K562 (cell line): Measurements from ENCODE around the gene ABCA7. TPM values are rescaled to one million over a fixed set of nuclear protein-coding genes. Genes with fewer than 3 reads are reported as not detected.
A peak's percentile ranks its signal among the peaks of the same experiment; 100 is the strongest.

Source experiments
- ATAC-seq: fragments of 200-7000 bp; cut with Tn5 transposase; 3 replicates; pipeline ENCODE4 v1.9.1; 2020; ENCODE audit warnings: moderate library complexity
- BruUV-seq: library from RNA; stranded (reverse); fragments of 400-500 nt; replicated peaks from 2 replicates; lab custom pipeline; 2021; lab: Mats Ljungman, UMichigan
- CTCF ChIA-PET: fragments of 300-600 bp; formaldehyde crosslinking; extraction: SDS; loops from one replicate; lab custom pipeline; 2021; ENCODE audit warnings: low intra/inter-chr PET ratio; lab: Yijun Ruan, JAX
- POLR2A ChIA-PET: fragments of 300-600, 350-650 bp; sonication (Branson Sonifier 250); formaldehyde crosslinking; extraction: SDS; loops from one replicate; lab custom pipeline; 2021; ENCODE audit warnings: antibody characterized with exemption, inconsistent platforms; lab: Yijun Ruan, JAX
- DNase-seq, 4 experiments: peaks; one replicate each; pipeline versions ENCODE4 v3.0.0 to v3.0.0-alpha.2; 2011 to 2018; ENCODE audit warnings: low spot score in 3 of 4, mixed read lengths in 3 of 4; ENCODE audit errors: extremely low read depth in 1 of 4
- FAIRE-seq: peaks from 2 replicates; lab custom pipeline; 2011; peaks lifted over from hg19 to GRCh38; lab: Jason Lieb, UNC
- H2AFZ ChIP-seq: 2 replicates; pipeline ENCODE4 v1.6.0; 2011; ENCODE audit warnings: low read depth, low read length, control low read depth, inconsistent platforms
- H3K27ac ChIP-seq: fragments of 200-600 bp; 3 replicates; pipeline ENCODE4 v1.8.0; 2011; ENCODE audit warnings: low read depth, mild to moderate bottlenecking, control low read depth, inconsistent platforms, low read length, moderate library complexity, mixed read lengths; ENCODE audit errors: extremely low read depth
- H3K27me3 ChIP-seq, 2 experiments: fragments of 300-600 bp in 1 of 2; 2 replicates in 1 of 2; 3 replicates in 1 of 2; pipeline versions ENCODE4 v1.6.0 to v1.8.0; 2011; ENCODE audit warnings: inconsistent platforms in 2 of 2, low read length in 2 of 2, mild to moderate bottlenecking in 1 of 2, mixed read lengths in 1 of 2, moderate library complexity in 1 of 2; ENCODE audit not compliant: control insufficient read depth in 2 of 2, insufficient read depth in 2 of 2
- H3K36me3 ChIP-seq: fragments of 300-600 bp; 3 replicates; pipeline ENCODE4 v1.8.0; 2011; ENCODE audit warnings: mild to moderate bottlenecking, low read length, inconsistent platforms; ENCODE audit not compliant: control insufficient read depth, insufficient read depth
- H3K4me1 ChIP-seq, 2 experiments: fragments of 200-600 bp in 1 of 2; replicated peaks in 1 of 2; 2 replicates in 1 of 2; 3 replicates in 1 of 2; pipeline versions ENCODE4 v1.5.1 to v1.8.0; 2011; ENCODE audit warnings: inconsistent platforms in 2 of 2, low read length in 2 of 2, mild to moderate bottlenecking in 1 of 2, mixed read lengths in 1 of 2, moderate library complexity in 1 of 2; ENCODE audit not compliant: control insufficient read depth in 2 of 2, insufficient read depth in 2 of 2
- H3K4me2 ChIP-seq: 2 replicates; pipeline ENCODE4 v1.6.1; 2011; ENCODE audit warnings: low read length, control low read depth, inconsistent platforms, mixed read lengths; ENCODE audit not compliant: insufficient read depth
- H3K4me3 ChIP-seq: fragments of 200-600 bp; sonication (generic), shearing (Covaris generic); 2 replicates; pipeline ENCODE4 v1.5.1; 2016; ENCODE audit warnings: control low read depth, inconsistent platforms
- H3K79me2 ChIP-seq: fragments of 200-600 bp; 3 replicates; pipeline ENCODE4 v1.8.0; 2011; ENCODE audit warnings: low read length, inconsistent platforms; ENCODE audit not compliant: control insufficient read depth, insufficient read depth
- H3K9ac ChIP-seq, 2 experiments: 2 replicates each; pipeline versions ENCODE4 v1.6.0 to v1.6.1; 2011; ENCODE audit warnings: low read depth in 2 of 2, low read length in 2 of 2, control low read depth in 1 of 2, inconsistent platforms in 1 of 2, mild to moderate bottlenecking in 1 of 2, mixed read lengths in 1 of 2; ENCODE audit not compliant: insufficient read depth in 1 of 2
- H3K9me1 ChIP-seq: one replicate; pipeline ENCODE4 v1.6.0; 2011; ENCODE audit warnings: inconsistent platforms, mild to moderate bottlenecking, low read length, moderate library complexity; ENCODE audit not compliant: control insufficient read depth, insufficient read depth
- H3K9me3 ChIP-seq: replicated peaks from 2 replicates; pipeline ENCODE4 v1.5.1; 2011; ENCODE audit warnings: low read depth, low read length, inconsistent platforms; ENCODE audit not compliant: control insufficient read depth, insufficient read depth
- H4K20me1 ChIP-seq: replicated peaks from 2 replicates; pipeline ENCODE4 v1.6.1; 2011; ENCODE audit warnings: low read length, inconsistent platforms, mixed read lengths; ENCODE audit not compliant: control insufficient read depth, insufficient read depth
- ILK ChIP-seq: fragments of 450-650 bp; IDR thresholded peaks from 2 replicates; pipeline ENCODE4 v1.6.1; 2016; ENCODE audit warnings: missing genetic modification characterization, low read depth, mild to moderate bottlenecking, missing compliant biosample characterization, moderate library complexity, borderline replicate concordance
- MAX ChIP-seq: sonication (generic); formaldehyde crosslinking; IDR thresholded peaks from 2 replicates; pipeline ENCODE4 v1.9.0; 2022; ENCODE audit warnings: mild to moderate bottlenecking, missing genetic modification reagents
- MNT ChIP-seq, 2 experiments: fragments of 450-650 bp; conservative IDR thresholded peaks; 2 replicates each; pipeline ENCODE4 v1.6.1; 2017; ENCODE audit warnings: mild to moderate bottlenecking in 2 of 2, moderate library complexity in 2 of 2
- POLR2A ChIP-seq: fragments of 450-650 bp; conservative IDR thresholded peaks from 2 replicates; pipeline ENCODE4 v1.6.1; 2016
- POLR2G ChIP-seq: fragments of 200-400 bp; formaldehyde crosslinking; IDR thresholded peaks from 2 replicates; pipeline ENCODE4 v1.6.1; 2017; ENCODE audit warnings: low read depth, mild to moderate bottlenecking, antibody characterized with exemption, low read length, moderate library complexity
- SPI1 ChIP-seq: IDR thresholded peaks from 2 replicates; pipeline ENCODE4 v1.6.1; 2011; ENCODE audit warnings: low read depth, low read length, control low read depth, borderline replicate concordance
- WGBS: fragments of 100-300 bp; shearing (Covaris generic); methylation state at CpG from one replicate; pipeline ENCODE4 v1.1.6; 2016; ENCODE audit warnings: low coverage, mixed read lengths; ENCODE audit not compliant: insufficient coverage; ENCODE audit errors: missing lambda C conversion rate; 5-methylcytosine and 5-hydroxymethylcytosine counted together
- in situ Hi-C: fragments of 300-500 bp; cut with MboI; formaldehyde crosslinking; loops from 4 replicates; pipeline ENCODE4 v1.15.0; 2018; ENCODE audit warnings: inconsistent platforms, mixed read lengths
- intact Hi-C: fragments of 100-400 bp; cut with micrococcal nuclease; formaldehyde crosslinking; loops from 2 replicates; pipeline ENCODE4 v1.14.2; 2022
- polyA plus RNA-seq, 8 experiments: library from polyadenylated mRNA; depleted of rRNA in 4 of 8; stranded (reverse) in 5 of 8; unstranded in 3 of 8; fragments of >200 nt; fragmentation: Nextera tagmentation in 2 of 8; fragmentation: Illumina TruSeq in 1 of 8; extraction: Ambion mirVana in 2 of 8; extraction: Trizol in 1 of 8; gene quantifications; 2 replicates each; pipeline versions ENCODE4 v1.2.1 to v1.2.3, GENCODE V29; 2011 to 2014; ENCODE audit warnings: inconsistent platforms in 1 of 8, missing spikeins in 1 of 8
- total RNA-seq, 7 experiments: library from RNA; depleted of rRNA in 6 of 7; stranded (reverse); fragments of >200 nt in 6 of 7; fragmentation: Illumina TruSeq in 2 of 7; extraction: Trizol in 2 of 7; gene quantifications; 2 replicates each; pipeline versions ENCODE4 v1.2.1 to v1.2.3, GENCODE V29; 2011 to 2021; ENCODE audit warnings: low replicate concordance in 1 of 7

Gene ABCA7
- total and polyA plus RNA-seq, 9 of the 15 experiments (the other 6 are each of a cell fraction or from before 2014, with no cell fraction given): 2.3 to 96.1 (median 31.2) TPM

- in situ Hi-C loops (no loop called here), intact Hi-C loops (no loop called here)
- peaks cover 6 to 75% of the 10 kb centered on the region in 2 experiments for H3K4me1 ChIP-seq
- TF ChIP-seq ILK (no peak), MAX (CRISPR knock-in tag) (0 out of 2 replicates have a peak, but pooled peaks have one; percentile 14), POLR2G (peak; percentile 58; the same call in 1 of the 2 replicates)
- no peak overlapping the region for H3K27ac ChIP-seq
- ATAC-seq: no peak
- H3K9me1 ChIP-seq: peaks cover 3% of the 10 kb centered on the region
- no peak for FAIRE-seq
- peaks cover under 1% of the 10 kb centered on the region; the same call in 1 of the 3 replicates for H3K79me2 ChIP-seq
- no peak overlapping the region for H3K4me3 ChIP-seq
- WGBS: 85% methylated on average over 19 of the region's 21 CpGs
- H3K4me2 ChIP-seq: no peak overlapping the region
- TSS peak; percentile 29 for BruUV-seq
- POLR2A ChIA-PET: interaction anchor here (0.8 to 5.3 kb wide), 4 partner anchors 8 to 45 kb away, joined by 3 to 45 read pairs (median 7); partner anchors contain the start of gene POLR2E
- no peak overlapping the region for H2AFZ ChIP-seq
- H3K36me3 ChIP-seq: peaks cover 68% of the 10 kb centered on the region; the same call in 2 of the 3 replicates
- no peaks in the 10 kb centered on the region for H3K27me3 ChIP-seq
- DNase-seq: no peak
- no peak overlapping the region; a peak in 2 of 4 replicates for H3K9ac ChIP-seq
- no peaks in the 10 kb centered on the region for H4K20me1 ChIP-seq
- no peaks in the 10 kb centered on the region for H3K9me3 ChIP-seq
- CTCF ChIA-PET: no interaction called here
Measured at GRCh38 chr19:1086613-1087012, 46.7 kb downstream of the ABCA7 start.

GRCh38 chr19:1087813-1088415, 48.0 kb downstream of the ABCA7 start:
- DNase-seq: no peak
- Histone ChIP-seq H3K27me3 (no peaks in the 10 kb centered on the region), H3K4me3 (no peak overlapping the region), H3K79me2 (peaks cover 12% of the 10 kb centered on the region), H3K9ac (peak overlapping the region in 1 of 2 experiments; percentile 52; a peak in 1 of 4 replicates), H3K27ac (no peak overlapping the region), H3K4me1 (peaks cover 3 to 68% of the 10 kb centered on the region in 2 experiments; a peak in 4 of 5 replicates), H3K4me2 (no peak overlapping the region), H3K9me1 (peaks cover 3% of the 10 kb centered on the region)
- TSS peak; percentile 29 for BruUV-seq
- WGBS: 75% methylated on average over 21 of the region's 27 CpGs
- POLR2A ChIA-PET: interaction anchor here (0.6 to 1.2 kb wide), 2 partner anchors 10 to 80 kb away, joined by 3 to 4 read pairs; no protein-coding TSS in a partner anchor
- CTCF ChIA-PET: no interaction called here
- in situ Hi-C loops: no loop called here
- TF ChIP-seq SPI1 (peak; percentile 62; the same call in 1 of the 2 replicates), MNT (conservative IDR thresholded peaks at IDR 0.05) (no peak), POLR2A (0 out of 2 replicates have a peak, but pooled peaks have one; percentile 18)
- TF ChIP-seq, all 486 proteins: peak for 2
- Histone ChIP-seq H3K36me3 (peaks cover 79% of the 10 kb centered on the region; the same call in 2 of the 3 replicates), H2AFZ (no peak overlapping the region), H3K9me3 (no peaks in the 10 kb centered on the region), H4K20me1 (no peaks in the 10 kb centered on the region)
- ATAC-seq: no peak
- intact Hi-C loops: no loop called here
- FAIRE-seq: no peak
